ENCODE results near the gene OR7A10.
"Not testable (repeated sequence)": the region's sequence is repeated elsewhere in the genome, so short reads cannot be mapped to it uniquely, and the experiment has no call there.

Gene OR7A10

DNA sequence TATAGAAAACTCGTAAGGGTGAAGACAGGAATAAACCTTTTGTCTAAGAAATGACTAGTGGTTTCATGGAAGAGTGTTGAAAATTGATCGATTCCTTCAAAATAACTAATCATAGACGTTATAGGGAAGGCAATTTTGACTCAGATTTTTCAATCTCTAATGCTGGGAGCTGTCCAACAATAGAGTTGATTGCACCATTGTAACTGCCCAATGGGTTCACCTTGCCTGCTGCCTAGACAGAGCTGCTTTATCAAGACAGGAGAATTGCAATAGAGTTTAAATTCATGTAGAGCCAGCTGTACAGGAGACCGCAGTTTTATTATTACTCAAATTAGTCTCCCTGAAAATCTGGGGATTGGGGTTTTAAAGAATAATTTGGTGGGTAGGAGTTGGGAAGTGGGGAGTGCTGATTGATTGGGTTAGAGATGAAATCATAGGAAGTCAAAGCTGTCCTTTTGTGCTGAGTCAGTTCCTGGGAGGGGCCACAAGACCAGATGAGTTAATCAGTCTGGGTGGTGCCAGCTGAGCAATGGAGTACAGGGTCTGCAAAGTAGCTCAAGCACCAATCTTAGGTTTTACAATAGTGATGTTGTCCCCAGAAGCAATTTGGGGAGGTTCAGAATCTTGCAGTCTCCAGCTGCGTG lies 53.5 kb downstream of the OR7A10 start:
- no peak for DNase-seq (ENCODE audit: low spot score)

- DNase-seq (ENCODE audit: low spot score) = not testable (repeated sequence)
Measured at GRCh38 chr19:14792250-14792649, 56.5 kb downstream of the OR7A10 start.

Measured in CD4-positive, alpha-beta T cell treated with Interleukin-6 at 100 ng/mL for 8 hours (primary cell).